GM12874 (cell line): ENCODE data around the gene COL19A1.

Experiments
- CTCF ChIP-seq: IDR thresholded peaks from 2 replicates; pipeline ENCODE4 v1.5.1; 2011; ENCODE audit warnings: low read depth, mild to moderate bottlenecking, control low read depth, low read length, moderate library complexity; ENCODE audit not compliant: insufficient read depth

Gene COL19A1

GRCh38 chr6:70124882-70125545 lies 258.7 kb downstream of the COL19A1 start:
- no peak for TF ChIP-seq CTCF

- TF ChIP-seq CTCF, result no peak
Observed at GRCh38 chr6:70125602-70126001, 259.2 kb downstream of the COL19A1 start.

GRCh38 chr6:70129341-70129740 lies 263.0 kb downstream of the COL19A1 start:
- TF ChIP-seq CTCF, result no peak

- TF ChIP-seq CTCF, result no peak
Observed at GRCh38 chr6:70130865-70131264, 264.5 kb downstream of the COL19A1 start.

GRCh38 chr6:70131528-70131927 lies 265.2 kb downstream of the COL19A1 start:
- TF ChIP-seq CTCF, result no peak

- no peak for TF ChIP-seq CTCF
Observed at GRCh38 chr6:70133246-70133645, 266.9 kb downstream of the COL19A1 start.

GRCh38 chr6:70134542-70134941 lies 268.2 kb downstream of the COL19A1 start:
- TF ChIP-seq CTCF, result no peak
